SJCRH30 (cell line): ENCODE measurements around the gene GALK2. TPM values are rescaled to one million over a fixed set of nuclear protein-coding genes. Genes with fewer than 3 reads are reported as not detected.
"Not testable (repeated sequence)": the region's sequence is repeated elsewhere in the genome, so short reads cannot be mapped to it uniquely, and the experiment has no call there.

Source experiments
- DNase-seq, 2 experiments: peaks; one replicate each; pipeline ENCODE4 v3.0.0-alpha.2; 2015 to 2020
- H3K27ac ChIP-seq: fragments of 250-450 bp; sonication (Bioruptor Pico); 2 replicates; pipeline ENCODE4 v1.5.1; 2020; ENCODE audit warnings: mild to moderate bottlenecking, moderate library complexity
- H3K27me3 ChIP-seq: fragments of 250-450 bp; sonication (Bioruptor Pico); 2 replicates; pipeline ENCODE4 v1.5.1; 2020; ENCODE audit warnings: mild to moderate bottlenecking, moderate library complexity
- H3K36me3 ChIP-seq: fragments of 250-450 bp; sonication (Bioruptor Pico); 2 replicates; pipeline ENCODE4 v1.5.1; 2020; ENCODE audit warnings: mild to moderate bottlenecking, moderate library complexity
- H3K4me1 ChIP-seq: fragments of 250-450 bp; sonication (Bioruptor Pico); 2 replicates; pipeline ENCODE4 v1.5.1; 2020; ENCODE audit warnings: mild to moderate bottlenecking, moderate library complexity
- H3K4me3 ChIP-seq: fragments of 250-450 bp; sonication (Bioruptor Pico); 2 replicates; pipeline ENCODE4 v1.5.1; 2020; ENCODE audit warnings: mild to moderate bottlenecking, moderate library complexity
- H3K9me3 ChIP-seq: fragments of 250-450 bp; sonication (Bioruptor Pico); replicated peaks from 2 replicates; pipeline ENCODE4 v1.5.1; 2020; ENCODE audit warnings: mild to moderate bottlenecking, moderate library complexity
- total RNA-seq: library from RNA; depleted of rRNA; stranded (reverse); fragments of >200 nt; shearing (Covaris generic); gene quantifications from 2 replicates; pipeline ENCODE4 v1.2.3, GENCODE V29; 2014

Gene GALK2
- total RNA-seq, 1 experiment from 2014 or later = 17.9 TPM

DNA sequence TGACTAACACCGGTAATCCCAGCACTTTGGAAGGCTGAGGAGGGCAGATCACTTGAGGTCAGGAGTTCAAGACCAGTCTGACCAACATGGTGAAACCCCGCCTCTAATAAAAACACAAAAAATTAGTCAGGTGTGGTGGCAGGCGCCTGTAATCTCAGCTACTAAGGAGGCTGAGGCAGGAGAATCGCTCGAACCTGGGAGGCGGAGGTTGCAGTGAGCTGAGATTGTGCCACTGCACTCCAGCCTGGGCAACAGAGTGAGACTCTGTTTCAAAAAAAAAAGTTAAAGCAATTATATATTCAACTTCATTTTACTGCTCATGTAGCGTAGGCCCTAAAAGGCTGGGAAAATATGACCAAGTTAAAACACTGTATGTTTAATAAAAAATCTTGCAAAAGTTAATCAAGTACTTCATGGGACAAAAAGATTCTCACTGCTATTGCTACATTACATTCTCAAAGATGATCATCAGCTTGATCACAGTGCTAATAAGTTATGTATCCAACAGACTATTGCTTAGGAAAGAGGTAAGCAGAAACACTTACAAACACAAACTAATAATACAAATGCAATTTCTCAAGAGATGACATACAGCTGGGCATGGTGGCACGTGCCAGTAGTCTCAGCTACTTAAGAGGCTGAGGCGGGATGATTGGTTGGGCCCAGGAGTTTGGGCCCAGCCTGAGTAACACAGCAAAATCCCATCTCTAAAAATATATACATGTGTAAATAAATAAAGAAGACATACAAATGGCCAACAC, 17.3 kb upstream of the GALK2 start:
- Histone ChIP-seq H3K9me3 (no peaks in the 10 kb centered on the region), H3K4me3 (no peak overlapping the region), H3K36me3 (peaks cover 12% of the 10 kb centered on the region), H3K27ac (no peak overlapping the region), H3K27me3 (no peaks in the 10 kb centered on the region), H3K4me1 (peaks cover 5% of the 10 kb centered on the region)
- DNase-seq = no peak

DNA sequence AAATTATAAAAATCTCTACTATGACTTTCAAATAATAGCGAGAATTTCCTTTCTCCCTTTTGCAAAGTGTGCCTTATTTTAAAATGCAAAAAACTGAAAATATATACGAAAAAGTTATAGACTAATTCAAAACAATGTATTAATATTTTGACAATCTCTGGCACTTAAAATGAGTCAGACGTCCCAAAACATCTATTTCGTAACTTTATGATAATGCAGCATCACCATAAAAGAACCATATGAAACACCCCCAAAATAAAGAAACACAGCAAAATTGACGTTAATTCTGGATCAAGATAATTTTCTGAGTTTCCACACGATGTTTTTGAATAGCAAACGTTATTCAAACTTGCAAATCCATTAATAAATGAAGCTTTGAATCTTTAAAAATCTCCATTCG, 15.7 kb upstream of the GALK2 start:
- H3K9me3 ChIP-seq = no peaks in the 10 kb centered on the region
- no peaks in the 10 kb centered on the region for H3K27me3 ChIP-seq
- DNase-seq = no peak
- H3K27ac ChIP-seq = peak overlapping the region; percentile 79
- H3K36me3 ChIP-seq = peaks cover 12% of the 10 kb centered on the region
- peak overlapping the region; percentile 90 for H3K4me3 ChIP-seq
- peaks cover 5% of the 10 kb centered on the region for H3K4me1 ChIP-seq

DNA sequence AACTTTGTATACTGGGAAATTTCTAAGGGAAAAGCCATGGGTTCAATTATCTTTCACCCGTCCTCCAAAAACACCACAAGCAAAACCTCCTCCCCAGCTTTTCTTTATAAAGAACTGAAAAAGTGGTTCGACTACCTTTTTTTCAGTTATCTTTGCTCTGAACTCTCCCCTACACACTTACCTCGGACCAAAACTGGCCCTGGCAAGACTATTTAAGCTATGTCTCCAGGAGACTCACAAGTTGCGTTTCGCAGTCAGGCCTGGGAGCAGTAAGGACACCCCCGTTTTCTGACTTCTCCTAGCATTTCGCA, 15.3 kb upstream of the GALK2 start:
- peak overlapping the region; percentile 79 for H3K27ac ChIP-seq
- H3K4me1 ChIP-seq = peaks cover 5% of the 10 kb centered on the region
- DNase-seq = no peak
- peak overlapping the region; percentile 90 for H3K4me3 ChIP-seq
- H3K27me3 ChIP-seq = no peaks in the 10 kb centered on the region
- H3K36me3 ChIP-seq = peaks cover 9% of the 10 kb centered on the region
- no peaks in the 10 kb centered on the region for H3K9me3 ChIP-seq

- Histone ChIP-seq H3K27me3 (no peaks in the 10 kb centered on the region), H3K36me3 (peaks cover 9% of the 10 kb centered on the region), H3K4me3 (peak within 1 kb of the TSS; percentile 90), H3K9me3 (no peaks in the 10 kb centered on the region), H3K4me1 (peaks cover 5% of the 10 kb centered on the region), H3K27ac (peak within 1 kb of the TSS; percentile 79)
- peak; percentile 94 to 97 for DNase-seq
Observed at GRCh38 chr15:49155110-49155833, 14.8 kb upstream of the GALK2 start, which contains the start of gene COPS2. Gene COPS2 (minus strand): TSS chr15:49155599. CDS start chr15:49155578, 21 bp downstream.

DNA sequence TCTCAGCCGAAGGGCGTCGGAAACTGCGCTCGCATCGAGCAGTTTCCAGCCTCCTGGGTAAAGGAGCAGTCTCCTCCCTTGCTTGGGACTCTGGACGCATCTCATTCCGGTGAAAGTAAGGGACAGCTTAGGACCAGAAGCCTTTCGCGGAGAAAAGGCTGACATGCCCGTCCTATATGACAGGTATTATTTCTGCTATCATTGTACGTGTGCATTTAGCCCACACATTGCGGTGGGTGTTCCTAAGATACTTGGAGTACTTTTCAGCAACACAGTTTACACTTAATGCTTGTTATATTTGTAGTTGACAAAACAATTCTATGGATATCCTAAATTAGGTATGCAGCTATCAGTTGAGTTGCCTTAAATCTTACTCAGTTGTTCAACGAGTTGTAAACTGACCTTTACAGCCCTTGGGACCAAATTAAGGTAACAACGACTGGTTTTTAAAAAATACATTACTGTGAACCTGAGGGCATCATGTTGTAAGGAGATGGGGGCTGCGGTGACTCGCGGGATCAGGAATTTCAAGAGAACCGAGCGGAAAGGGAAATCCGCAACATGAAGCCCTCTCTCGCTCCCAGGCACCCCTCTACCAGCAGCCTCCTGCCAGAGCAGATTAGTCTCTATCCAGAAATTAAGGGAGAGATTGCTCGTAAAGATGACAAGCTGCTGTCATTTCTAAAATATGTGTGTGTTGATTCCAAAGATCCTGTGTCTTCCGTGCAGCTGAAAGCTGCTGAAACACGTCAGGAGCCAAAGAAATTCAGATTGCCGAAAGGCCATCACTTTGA, 14.0 kb upstream of the GALK2 start:
- Histone ChIP-seq H3K27me3 (no peaks in the 10 kb centered on the region), H3K36me3 (peaks cover 3% of the 10 kb centered on the region), H3K4me3 (peak overlapping the region; percentile 90), H3K27ac (no peak overlapping the region; the same call in 1 of the 2 replicates), H3K4me1 (peaks cover 5% of the 10 kb centered on the region), H3K9me3 (no peaks in the 10 kb centered on the region)
- peak; percentile 13 to 41 for DNase-seq

GRCh38 chr15:49163678-49164077, 6.4 kb upstream of the GALK2 start:
- H3K4me1 ChIP-seq = no peaks in the 10 kb centered on the region
- no peaks in the 10 kb centered on the region for H3K27me3 ChIP-seq
- no peak overlapping the region for H3K27ac ChIP-seq
- H3K36me3 ChIP-seq = peaks cover 8% of the 10 kb centered on the region
- DNase-seq = no peak
- H3K9me3 ChIP-seq = no peaks in the 10 kb centered on the region; the same call in 1 of the 2 replicates
- no peak overlapping the region for H3K4me3 ChIP-seq

DNA sequence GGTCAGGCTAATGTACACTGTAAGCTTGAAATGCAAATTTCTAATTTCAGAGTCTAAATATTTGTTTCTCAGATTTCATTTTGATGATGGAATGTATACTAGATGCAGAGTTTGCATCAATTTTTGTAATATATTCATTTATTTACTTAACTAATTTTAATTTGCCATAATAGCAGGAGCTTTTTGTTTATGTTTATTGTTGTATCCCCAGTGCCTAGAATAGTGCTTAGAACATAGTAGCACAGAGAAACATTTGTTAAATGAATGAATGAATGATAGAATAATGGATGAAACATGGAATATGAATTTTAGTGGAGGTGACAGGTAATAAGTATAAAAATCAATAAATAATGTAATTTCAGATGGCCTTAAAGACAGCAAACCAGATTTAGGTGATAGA, 5.2 kb upstream of the GALK2 start:
- Histone ChIP-seq H3K36me3 (peaks cover 8% of the 10 kb centered on the region), H3K9me3 (no peaks in the 10 kb centered on the region; the same call in 1 of the 2 replicates), H3K4me1 (no peaks in the 10 kb centered on the region), H3K27ac (no peak overlapping the region), H3K27me3 (no peaks in the 10 kb centered on the region), H3K4me3 (no peak overlapping the region)
- no peak for DNase-seq

DNA sequence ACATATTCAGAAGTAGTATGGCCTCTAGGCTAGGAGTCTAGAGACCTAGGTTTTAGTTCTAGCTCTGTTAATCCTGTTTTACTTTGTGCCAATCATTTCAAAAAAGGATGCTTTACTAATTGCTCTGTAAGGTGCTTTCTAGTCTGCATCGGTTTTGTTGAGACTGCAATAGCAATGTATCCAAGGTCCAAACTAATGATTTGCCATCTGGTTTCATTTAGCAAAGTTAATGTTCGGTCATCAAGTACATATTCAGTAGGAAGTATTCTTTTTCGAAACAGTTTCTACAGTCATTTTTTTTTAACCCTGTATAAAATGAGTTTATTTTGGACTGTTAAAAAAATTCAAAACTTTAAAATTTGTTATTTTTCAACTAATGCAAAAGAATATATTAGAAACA, 2.0 kb upstream of the GALK2 start:
- no peaks in the 10 kb centered on the region; the same call in 1 of the 2 replicates for H3K9me3 ChIP-seq
- H3K4me1 ChIP-seq = no peaks in the 10 kb centered on the region
- H3K27ac ChIP-seq = no peak overlapping the region
- H3K36me3 ChIP-seq = peaks cover 2% of the 10 kb centered on the region; the same call in 1 of the 2 replicates
- H3K4me3 ChIP-seq = no peak overlapping the region
- no peak for DNase-seq
- no peaks in the 10 kb centered on the region for H3K27me3 ChIP-seq

- no peak overlapping the region for H3K27ac ChIP-seq
- no peak for DNase-seq
- no peaks in the 10 kb centered on the region for H3K9me3 ChIP-seq
- no peaks in the 10 kb centered on the region; the same call in 1 of the 2 replicates for H3K4me1 ChIP-seq
- H3K36me3 ChIP-seq = no peaks in the 10 kb centered on the region
- no peak overlapping the region for H3K4me3 ChIP-seq
- no peaks in the 10 kb centered on the region for H3K27me3 ChIP-seq
Observed at GRCh38 chr15:49171790-49172189, 1.7 kb downstream of the GALK2 start.

GRCh38 chr15:49174902-49175301, 4.9 kb downstream of the GALK2 start:
- Histone ChIP-seq H3K36me3 (no peaks in the 10 kb centered on the region), H3K27me3 (no peaks in the 10 kb centered on the region), H3K4me1 (no peaks in the 10 kb centered on the region; the same call in 1 of the 2 replicates), H3K27ac (no peak overlapping the region), H3K4me3 (no peak overlapping the region), H3K9me3 (no peaks in the 10 kb centered on the region)
- no peak for DNase-seq

DNA sequence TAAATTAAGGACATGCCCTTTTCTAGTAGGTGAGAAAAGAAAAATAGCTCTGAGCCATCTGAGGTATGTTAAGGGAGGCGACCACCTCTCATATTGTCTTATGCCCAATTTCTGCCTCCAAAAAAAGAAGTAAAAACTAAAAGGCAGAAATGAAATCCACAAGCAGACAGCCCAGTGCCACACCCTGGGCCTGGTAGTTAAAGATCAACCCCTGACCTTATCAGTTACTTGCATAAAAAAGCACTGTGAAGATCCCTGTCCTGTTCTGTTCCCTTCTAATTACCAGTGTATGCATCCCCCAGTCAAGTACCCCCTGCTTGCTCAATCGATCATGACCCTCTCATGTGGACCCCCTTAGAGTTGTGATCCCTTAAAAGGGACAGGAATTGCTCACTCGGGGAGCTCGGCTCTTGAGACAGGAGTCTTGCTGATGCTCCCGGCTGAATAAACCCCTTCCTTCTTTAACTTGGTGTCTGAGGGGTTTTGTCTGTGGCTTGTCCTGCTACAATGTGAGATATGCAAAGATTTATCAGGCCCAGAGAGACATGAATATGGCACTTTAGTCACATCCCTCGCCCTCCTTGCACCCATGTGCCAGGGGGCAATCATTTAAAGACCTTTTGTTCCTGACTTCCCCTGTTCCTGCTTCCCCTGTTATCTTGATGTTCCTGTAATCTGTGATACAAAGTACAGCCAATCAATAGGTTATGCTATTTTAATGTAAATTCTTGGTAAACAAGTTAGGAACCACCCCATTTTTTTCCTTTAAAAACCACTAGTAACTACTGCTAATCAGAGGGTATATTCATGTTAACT, 5.7 kb downstream of the GALK2 start:
- not testable (repeated sequence) for H3K27ac ChIP-seq, H3K27me3 ChIP-seq, DNase-seq, H3K9me3 ChIP-seq, H3K4me1 ChIP-seq, H3K36me3 ChIP-seq, H3K4me3 ChIP-seq

DNA sequence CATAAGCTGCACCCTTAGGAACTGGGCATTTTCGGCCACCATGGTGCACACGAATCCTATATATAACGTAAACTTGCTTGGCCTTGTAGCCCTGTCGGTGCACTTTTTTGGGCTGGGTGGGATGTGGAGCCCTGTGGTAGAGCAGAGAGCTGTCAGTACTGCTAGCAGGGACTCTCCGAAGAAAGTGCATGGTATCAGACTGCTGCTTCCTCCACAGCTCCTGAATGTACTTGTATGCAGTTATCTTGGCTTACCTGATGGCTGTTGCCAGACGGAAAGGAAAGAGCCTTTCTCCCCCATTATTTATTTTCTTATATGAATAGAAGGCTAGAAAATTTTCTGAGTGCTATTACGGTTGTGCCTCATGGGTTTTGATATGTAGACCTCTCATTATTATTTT, 8.4 kb downstream of the GALK2 start:
- DNase-seq = no peak
- H3K4me3 ChIP-seq = no peak overlapping the region
- H3K27me3 ChIP-seq = no peaks in the 10 kb centered on the region
- no peak overlapping the region for H3K27ac ChIP-seq
- no peaks in the 10 kb centered on the region for H3K36me3 ChIP-seq
- no peaks in the 10 kb centered on the region for H3K9me3 ChIP-seq
- no peaks in the 10 kb centered on the region; the same call in 1 of the 2 replicates for H3K4me1 ChIP-seq

DNA sequence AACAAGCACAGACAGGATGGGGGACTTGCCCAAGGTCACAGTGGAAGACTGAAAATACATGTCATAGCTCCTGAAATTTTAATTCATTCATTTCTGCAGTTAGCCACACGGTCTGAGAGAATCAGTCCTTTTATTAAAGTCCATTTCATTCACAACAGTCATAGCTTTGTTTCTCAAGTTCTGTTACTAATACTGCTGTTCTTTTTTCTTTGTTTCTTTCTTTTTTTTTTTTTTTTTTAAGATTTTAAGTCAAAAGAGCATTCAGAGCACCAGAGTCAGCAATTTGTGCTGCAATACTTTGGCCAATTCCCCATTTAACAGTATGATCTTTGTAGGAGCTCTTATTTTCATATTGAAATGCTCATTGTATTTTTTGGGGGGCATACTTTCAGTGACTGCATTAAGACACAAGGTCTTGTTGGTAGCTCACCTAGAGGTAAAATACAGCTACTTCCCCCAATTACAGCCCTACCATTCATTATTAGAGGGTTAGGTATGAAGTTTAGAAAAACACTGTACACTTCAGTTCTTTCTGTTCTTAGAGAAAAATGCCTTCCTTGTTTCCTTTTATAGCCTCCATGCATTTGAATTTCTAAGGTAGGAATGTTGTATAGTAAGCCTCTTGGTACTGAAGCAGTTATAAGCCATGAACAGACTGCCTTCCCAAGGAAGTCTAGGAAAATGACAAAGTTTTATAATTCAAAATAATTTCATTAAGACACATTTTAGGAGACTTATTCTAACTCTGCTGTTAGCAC, 9.6 kb downstream of the GALK2 start:
- DNase-seq = no peak
- H3K9me3 ChIP-seq = no peaks in the 10 kb centered on the region
- no peaks in the 10 kb centered on the region for H3K36me3 ChIP-seq
- no peak overlapping the region for H3K4me3 ChIP-seq
- no peak overlapping the region for H3K27ac ChIP-seq
- no peaks in the 10 kb centered on the region; the same call in 1 of the 2 replicates for H3K4me1 ChIP-seq
- no peaks in the 10 kb centered on the region for H3K27me3 ChIP-seq

- no peak for DNase-seq
- H3K27me3 ChIP-seq = no peaks in the 10 kb centered on the region
- no peak overlapping the region for H3K4me3 ChIP-seq
- H3K9me3 ChIP-seq = no peaks in the 10 kb centered on the region
- no peaks in the 10 kb centered on the region for H3K36me3 ChIP-seq
- no peak overlapping the region for H3K27ac ChIP-seq
- H3K4me1 ChIP-seq = no peaks in the 10 kb centered on the region
Observed at GRCh38 chr15:49182128-49182527, 12.1 kb downstream of the GALK2 start.
